ENCODE data around the gene KLF8. TPM values are rescaled to one million over a fixed set of nuclear protein-coding genes. Genes with fewer than 3 reads are reported as not detected.

The KLF8 gene
- polyA plus RNA-seq, 1 of the 3 experiments (the other 2 are of a cell fraction), result 0.16 TPM

DNA sequence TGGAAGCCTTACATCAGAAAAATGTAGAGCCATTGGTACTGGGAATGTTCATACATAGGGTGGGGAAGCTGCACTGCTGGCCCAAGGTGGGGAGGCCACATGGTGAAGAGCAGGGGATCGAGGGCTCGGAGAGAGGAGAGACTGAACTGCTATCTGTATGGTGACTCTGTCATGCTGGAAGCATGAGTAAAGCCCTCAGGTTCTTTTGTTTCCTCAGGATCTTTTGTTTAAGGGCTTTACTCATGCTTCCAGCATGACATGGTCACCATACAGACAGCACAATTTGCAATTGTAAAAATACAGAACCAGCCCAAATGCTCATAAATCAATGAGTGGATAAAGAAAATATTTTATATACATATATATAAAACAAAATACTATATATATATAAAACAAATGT lies 78.4 kb downstream of the KLF8 start:
- H3K27ac ChIP-seq (ENCODE audit: low read depth in 2 of 2, low read length in 1 of 2), result no peak overlapping the region
- no peaks in the 10 kb centered on the region for H4K20me1 ChIP-seq (ENCODE audit: insufficient read depth)
- no peak overlapping the region for H2AFZ ChIP-seq (ENCODE audit: low read depth)
- H3K9me2 ChIP-seq, result no peaks in the 10 kb centered on the region
- WGBS (ENCODE audit: low lambda C conversion rate), result 0% methylated on average over 2 of the region's 2 CpGs
- H3K4me2 ChIP-seq, result no peak overlapping the region
- ChIA-PET CTCF (no interaction called here), POLR2A (no interaction called here)
- H3K27me3 ChIP-seq (ENCODE audit: insufficient read depth), result no peaks in the 10 kb centered on the region
- TF ChIP-seq TAF1 (IDR thresholded peaks at IDR 0.05; ENCODE audit: borderline replicate concordance, low read depth, low read length) (no peak), POLR2AphosphoS5 (IDR thresholded peaks at IDR 0.05; ENCODE audit: low read depth, low read length) (no peak), ZBTB33 (IDR thresholded peaks at IDR 0.05; ENCODE audit: borderline replicate concordance, low read depth) (no peak), CHD2 (IDR thresholded peaks at IDR 0.05; ENCODE audit: low read length, partially characterized antibody) (no peak), TEAD4 (IDR thresholded peaks at IDR 0.05; ENCODE audit: borderline replicate concordance, insufficient read depth) (no peak)
- TF ChIP-seq, protein P1, sequence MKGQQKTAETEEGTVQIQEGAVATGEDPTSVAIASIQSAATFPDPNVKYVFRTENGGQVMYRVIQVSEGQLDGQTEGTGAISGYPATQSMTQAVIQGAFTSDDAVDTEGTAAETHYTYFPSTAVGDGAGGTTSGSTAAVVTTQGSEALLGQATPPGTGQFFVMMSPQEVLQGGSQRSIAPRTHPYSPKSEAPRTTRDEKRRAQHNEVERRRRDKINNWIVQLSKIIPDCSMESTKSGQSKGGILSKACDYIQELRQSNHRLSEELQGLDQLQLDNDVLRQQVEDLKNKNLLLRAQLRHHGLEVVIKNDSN (IDR thresholded peaks at IDR 0.05; ENCODE audit: borderline replicate concordance, low read depth), result no peak
- no peaks in the 10 kb centered on the region for H3F3A ChIP-seq (replicated peaks; ENCODE audit: insufficient read depth)
- H3K79me2 ChIP-seq (ENCODE audit: insufficient read depth), result no peaks in the 10 kb centered on the region
- no peaks in the 10 kb centered on the region for H3K4me1 ChIP-seq (ENCODE audit: control insufficient read depth in 1 of 2, insufficient read depth in 2 of 2, low read depth in 1 of 2, low read length in 1 of 2)
- no peak for DNase-seq
- no peak overlapping the region for H3K9ac ChIP-seq
- H3K36me3 ChIP-seq (replicated peaks in 1 of 2; ENCODE audit: control insufficient read depth in 1 of 2, insufficient read depth in 2 of 2, low read length in 1 of 2), result no peaks in the 10 kb centered on the region
- no peaks in the 10 kb centered on the region for H3K9me3 ChIP-seq
- no peak overlapping the region for H3K4me3 ChIP-seq (ENCODE audit: low read depth in 2 of 2, low read length in 1 of 2)

- H2AFZ ChIP-seq (ENCODE audit: low read depth), result no peak overlapping the region
- no peaks in the 10 kb centered on the region for H3K9me2 ChIP-seq
- WGBS (ENCODE audit: low lambda C conversion rate), result 18% methylated on average over 3 of the region's 3 CpGs
- no peak for DNase-seq
- TF ChIP-seq, protein P2, sequence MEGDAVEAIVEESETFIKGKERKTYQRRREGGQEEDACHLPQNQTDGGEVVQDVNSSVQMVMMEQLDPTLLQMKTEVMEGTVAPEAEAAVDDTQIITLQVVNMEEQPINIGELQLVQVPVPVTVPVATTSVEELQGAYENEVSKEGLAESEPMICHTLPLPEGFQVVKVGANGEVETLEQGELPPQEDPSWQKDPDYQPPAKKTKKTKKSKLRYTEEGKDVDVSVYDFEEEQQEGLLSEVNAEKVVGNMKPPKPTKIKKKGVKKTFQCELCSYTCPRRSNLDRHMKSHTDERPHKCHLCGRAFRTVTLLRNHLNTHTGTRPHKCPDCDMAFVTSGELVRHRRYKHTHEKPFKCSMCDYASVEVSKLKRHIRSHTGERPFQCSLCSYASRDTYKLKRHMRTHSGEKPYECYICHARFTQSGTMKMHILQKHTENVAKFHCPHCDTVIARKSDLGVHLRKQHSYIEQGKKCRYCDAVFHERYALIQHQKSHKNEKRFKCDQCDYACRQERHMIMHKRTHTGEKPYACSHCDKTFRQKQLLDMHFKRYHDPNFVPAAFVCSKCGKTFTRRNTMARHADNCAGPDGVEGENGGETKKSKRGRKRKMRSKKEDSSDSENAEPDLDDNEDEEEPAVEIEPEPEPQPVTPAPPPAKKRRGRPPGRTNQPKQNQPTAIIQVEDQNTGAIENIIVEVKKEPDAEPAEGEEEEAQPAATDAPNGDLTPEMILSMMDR (IDR thresholded peaks at IDR 0.05), result no peak
- TF ChIP-seq NFIC (IDR thresholded peaks at IDR 0.05; ENCODE audit: borderline replicate concordance) (no peak), TEAD4 (IDR thresholded peaks at IDR 0.05; ENCODE audit: borderline replicate concordance, insufficient read depth) (no peak), GABPA (IDR thresholded peaks at IDR 0.05; ENCODE audit: low read depth) (no peak), YY1 (IDR thresholded peaks at IDR 0.05; ENCODE audit: low read depth) (no peak), MEF2A (IDR thresholded peaks at IDR 0.05; ENCODE audit: borderline replicate concordance, low read depth) (no peak), FOXJ3 (CRISPR knock-in tag; IDR thresholded peaks at IDR 0.05) (no peak), MXI1 (IDR thresholded peaks at IDR 0.05; ENCODE audit: low read depth, low read length) (no peak)
- TF ChIP-seq, protein P3, sequence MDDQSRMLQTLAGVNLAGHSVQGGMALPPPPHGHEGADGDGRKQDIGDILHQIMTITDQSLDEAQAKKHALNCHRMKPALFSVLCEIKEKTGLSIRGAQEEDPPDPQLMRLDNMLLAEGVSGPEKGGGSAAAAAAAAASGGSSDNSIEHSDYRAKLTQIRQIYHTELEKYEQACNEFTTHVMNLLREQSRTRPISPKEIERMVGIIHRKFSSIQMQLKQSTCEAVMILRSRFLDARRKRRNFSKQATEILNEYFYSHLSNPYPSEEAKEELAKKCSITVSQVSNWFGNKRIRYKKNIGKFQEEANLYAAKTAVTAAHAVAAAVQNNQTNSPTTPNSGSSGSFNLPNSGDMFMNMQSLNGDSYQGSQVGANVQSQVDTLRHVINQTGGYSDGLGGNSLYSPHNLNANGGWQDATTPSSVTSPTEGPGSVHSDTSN (IDR thresholded peaks at IDR 0.05), result no peak
- TF ChIP-seq, protein P1 (IDR thresholded peaks at IDR 0.05; ENCODE audit: borderline replicate concordance, low read depth), result no peak
- TF ChIP-seq, protein P4, sequence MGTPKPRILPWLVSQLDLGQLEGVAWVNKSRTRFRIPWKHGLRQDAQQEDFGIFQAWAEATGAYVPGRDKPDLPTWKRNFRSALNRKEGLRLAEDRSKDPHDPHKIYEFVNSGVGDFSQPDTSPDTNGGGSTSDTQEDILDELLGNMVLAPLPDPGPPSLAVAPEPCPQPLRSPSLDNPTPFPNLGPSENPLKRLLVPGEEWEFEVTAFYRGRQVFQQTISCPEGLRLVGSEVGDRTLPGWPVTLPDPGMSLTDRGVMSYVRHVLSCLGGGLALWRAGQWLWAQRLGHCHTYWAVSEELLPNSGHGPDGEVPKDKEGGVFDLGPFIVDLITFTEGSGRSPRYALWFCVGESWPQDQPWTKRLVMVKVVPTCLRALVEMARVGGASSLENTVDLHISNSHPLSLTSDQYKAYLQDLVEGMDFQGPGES (IDR thresholded peaks at IDR 0.05; ENCODE audit: low read depth, low read length), result no peak
- H3K9me3 ChIP-seq, result no peaks in the 10 kb centered on the region
- H3K4me3 ChIP-seq (ENCODE audit: low read depth in 2 of 2, low read length in 1 of 2), result no peak overlapping the region
- no peak overlapping the region for H3K27ac ChIP-seq (ENCODE audit: low read depth in 2 of 2, low read length in 1 of 2)
- H3K9ac ChIP-seq, result no peak overlapping the region
- H3K4me1 ChIP-seq (ENCODE audit: control insufficient read depth in 1 of 2, insufficient read depth in 2 of 2, low read depth in 1 of 2, low read length in 1 of 2), result no peaks in the 10 kb centered on the region
- no peaks in the 10 kb centered on the region for H3K36me3 ChIP-seq (replicated peaks in 1 of 2; ENCODE audit: control insufficient read depth in 1 of 2, insufficient read depth in 2 of 2, low read length in 1 of 2)
- CTCF ChIA-PET, result no interaction called here
- no peaks in the 10 kb centered on the region for H3K27me3 ChIP-seq (ENCODE audit: insufficient read depth)
- H3K4me2 ChIP-seq, result no peak overlapping the region
- POLR2A ChIA-PET, result no interaction called here
- no peaks in the 10 kb centered on the region for H3K79me2 ChIP-seq (ENCODE audit: insufficient read depth)
- no peaks in the 10 kb centered on the region for H3F3A ChIP-seq (replicated peaks; ENCODE audit: insufficient read depth)
- no peaks in the 10 kb centered on the region for H4K20me1 ChIP-seq (ENCODE audit: insufficient read depth)
These were observed 81.2 kb downstream of the KLF8 start for GRCh38 chrX:56313308-56313707.

Measured in SK-N-SH (cell line).